GM12892 (cell line): ENCODE results near the gene CSTF1. TPM values are rescaled to one million over a fixed set of nuclear protein-coding genes. Genes with fewer than 3 reads are reported as not detected.

Experiments
- DNase-seq: peaks from one replicate; pipeline ENCODE4 v3.0.0; 2011; ENCODE audit not compliant: insufficient read length
- FAIRE-seq: peaks from 2 replicates; lab custom pipeline; 2011; peaks lifted over from hg19 to GRCh38; lab: Jason Lieb, UNC
- POLR2A ChIP-seq: IDR thresholded peaks from 2 replicates; pipeline ENCODE4 v1.6.1; 2011; ENCODE audit warnings: low read depth, low read length, control low read depth
- POLR2AphosphoS5 ChIP-seq: IDR thresholded peaks from 2 replicates; pipeline ENCODE4 v1.6.1; 2011; ENCODE audit warnings: low read depth, low read length, control low read depth
- TAF1 ChIP-seq: IDR thresholded peaks from 2 replicates; pipeline ENCODE4 v1.6.1; 2011; ENCODE audit warnings: low read depth, mild to moderate bottlenecking, control low read depth, low read length, borderline replicate concordance
- polyA plus RNA-seq: library from polyadenylated mRNA; unstranded; fragments of >200 nt; gene quantifications from one replicate; pipeline ENCODE4 v1.2.1, GENCODE V29; 2012; ENCODE audit warnings: missing spikeins, inconsistent platforms; ENCODE audit not compliant: missing spikeins

Gene CSTF1
- polyA plus RNA-seq = 32.8 TPM

GRCh38 chr20:56392132-56392880, at the start of gene CSTF1, which contains the start of gene AURKA:
Gene CSTF1, plus strand, starts transcription at chr20:56392645. Its CDS starts 2,908 bp downstream, at chr20:56395553.
Gene AURKA, minus strand, starts transcription at chr20:56392215. Its CDS starts 4,018 bp downstream, at chr20:56388197.
- DNase-seq (peak; percentile 98), FAIRE-seq (peak; percentile 91)
- TF ChIP-seq POLR2AphosphoS5 (peak; percentile 69; the same call in 1 of the 2 replicates), POLR2A (peak; percentile 70), TAF1 (peak; percentile 55)

- TF ChIP-seq POLR2AphosphoS5 (no peak), POLR2A (no peak), TAF1 (no peak)
- no peak for FAIRE-seq
- no peak for DNase-seq
Measured at GRCh38 chr20:56342783-56343182, 49.7 kb upstream of the CSTF1 start.

GRCh38 chr20:56343861-56344381, 48.5 kb upstream of the CSTF1 start:
- FAIRE-seq (no peak), DNase-seq (peak; percentile 52)
- no peak for TF ChIP-seq TAF1
- no peak for TF ChIP-seq POLR2AphosphoS5
- TF ChIP-seq POLR2A = no peak

- TF ChIP-seq TAF1 (no peak), POLR2A (no peak), POLR2AphosphoS5 (no peak)
- DNase-seq = no peak
- FAIRE-seq = no peak
Measured at GRCh38 chr20:56345911-56346310, 46.5 kb upstream of the CSTF1 start.

GRCh38 chr20:56347628-56348304, 44.7 kb upstream of the CSTF1 start:
- no peak for FAIRE-seq
- TF ChIP-seq TAF1 = no peak
- no peak for TF ChIP-seq POLR2A
- no peak for TF ChIP-seq POLR2AphosphoS5

GRCh38 chr20:56348305-56348693, 44.1 kb upstream of the CSTF1 start:
- DNase-seq (no peak), FAIRE-seq (no peak)
- TF ChIP-seq POLR2AphosphoS5 (no peak), POLR2A (no peak), TAF1 (no peak)

More at GRCh38 chr20:56347628-56348304, 44.7 kb upstream of the CSTF1 start:
- no peak for DNase-seq

- DNase-seq (no peak), FAIRE-seq (no peak)
- TF ChIP-seq TAF1 = no peak
- no peak for TF ChIP-seq POLR2AphosphoS5
- TF ChIP-seq POLR2A = no peak
Measured at GRCh38 chr20:56348746-56349145, 43.7 kb upstream of the CSTF1 start.

GRCh38 chr20:56350842-56351241, 41.6 kb upstream of the CSTF1 start:
- no peak for DNase-seq
- TF ChIP-seq TAF1 = no peak
- TF ChIP-seq POLR2A = no peak
- TF ChIP-seq POLR2AphosphoS5 = no peak
- FAIRE-seq = no peak

- no peak for DNase-seq
- no peak for FAIRE-seq
- TF ChIP-seq POLR2A (no peak), POLR2AphosphoS5 (no peak), TAF1 (no peak)
Measured at GRCh38 chr20:56352345-56353055, 39.9 kb upstream of the CSTF1 start.

GRCh38 chr20:56353356-56353755, 39.1 kb upstream of the CSTF1 start:
- no peak for FAIRE-seq

GRCh38 chr20:56358070-56358469, 34.4 kb upstream of the CSTF1 start:
- FAIRE-seq = no peak
- TF ChIP-seq POLR2AphosphoS5 = no peak
- TF ChIP-seq TAF1 = no peak
- no peak for TF ChIP-seq POLR2A
- no peak for DNase-seq

More at GRCh38 chr20:56353356-56353755, 39.1 kb upstream of the CSTF1 start:
- DNase-seq = no peak
- TF ChIP-seq TAF1 (no peak), POLR2A (no peak), POLR2AphosphoS5 (no peak)
